HG03571 (cell line): ENCODE measurements around the gene ADCY7.

Experiments used
- ATAC-seq: cut with Tn5 transposase; IDR thresholded peaks from one replicate; pipeline ENCODE4 v1.9.1; 2021; ENCODE audit not compliant: unreplicated experiment

Gene ADCY7

DNA sequence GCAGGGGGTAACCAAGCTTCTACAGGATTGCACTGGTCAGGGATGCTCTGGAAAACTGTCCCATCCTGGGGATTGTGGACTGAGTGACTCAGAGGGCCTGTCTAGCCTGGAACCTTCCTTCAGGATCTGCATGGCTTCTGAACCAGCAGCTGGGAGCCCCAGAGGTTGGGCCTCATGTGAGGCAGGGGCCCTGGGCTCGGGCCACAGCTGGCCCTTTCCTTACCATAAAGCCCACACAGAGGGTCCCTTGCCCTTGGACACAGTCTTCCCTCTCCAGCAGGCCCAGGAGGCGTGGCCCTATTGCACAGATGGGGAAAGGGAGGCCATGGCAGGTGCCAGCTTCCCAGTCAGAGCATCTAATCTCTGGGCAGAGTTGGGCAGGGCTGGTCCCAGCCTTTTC, 30.5 kb downstream of the ADCY7 start:
- ATAC-seq = no peak

DNA sequence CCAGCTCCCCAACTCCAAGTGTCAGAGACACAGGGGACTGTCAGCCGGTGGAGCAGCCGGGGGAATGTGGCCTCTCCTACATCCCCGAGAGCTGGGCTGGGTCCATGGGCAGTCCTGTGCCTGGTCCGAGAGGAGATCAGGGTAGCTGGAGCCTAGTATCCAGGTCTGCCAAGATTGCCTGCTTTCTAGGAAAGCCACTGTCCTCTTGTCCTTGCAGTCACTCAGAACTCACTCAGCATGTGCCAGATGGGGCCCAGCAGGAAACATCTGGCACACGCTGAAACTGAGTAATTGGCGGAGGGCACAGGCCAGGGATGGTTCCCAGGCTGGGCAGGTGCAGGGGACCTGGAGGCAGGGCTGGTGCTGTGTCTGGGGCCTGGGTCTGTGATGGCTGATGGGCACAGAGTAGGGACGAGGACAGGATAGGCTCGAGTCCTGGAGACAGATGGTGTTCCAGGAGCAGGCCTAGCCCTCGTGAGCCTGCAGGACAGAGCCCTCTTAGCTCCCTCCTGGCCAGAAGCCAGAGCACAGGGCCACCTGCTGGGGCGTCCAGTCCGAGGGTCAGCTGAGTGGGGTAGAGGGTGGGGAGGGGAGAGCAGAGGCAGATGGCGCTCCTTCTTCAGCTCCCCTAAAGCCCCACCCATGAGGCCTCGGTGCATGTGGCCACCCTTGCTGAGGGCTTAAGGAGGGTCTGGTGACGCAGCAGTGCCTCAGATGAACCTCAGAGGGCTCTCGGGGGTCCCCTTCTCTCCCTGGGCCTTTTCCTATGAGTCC, 31.1 kb downstream of the ADCY7 start:
- no peak for ATAC-seq

DNA sequence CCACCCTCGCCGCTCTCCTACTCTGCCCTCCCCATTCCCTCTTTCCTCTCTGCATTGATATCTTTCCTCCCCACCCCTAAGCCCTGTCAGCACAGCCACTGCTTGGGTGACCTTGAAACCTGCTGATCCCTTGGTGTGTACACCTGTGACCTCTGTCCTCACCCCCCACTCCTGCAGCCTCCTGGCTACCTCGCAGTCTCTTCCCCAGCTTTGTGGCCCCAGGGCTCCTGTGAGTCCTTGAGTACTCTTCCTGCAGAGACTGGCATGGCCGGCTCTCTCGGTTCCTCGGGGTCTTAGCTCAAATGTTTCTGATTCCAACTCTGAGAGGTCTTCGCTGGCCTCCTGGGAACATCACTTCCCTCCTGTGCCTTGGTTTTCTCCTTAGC, 31.7 kb downstream of the ADCY7 start:
- ATAC-seq = no peak

DNA sequence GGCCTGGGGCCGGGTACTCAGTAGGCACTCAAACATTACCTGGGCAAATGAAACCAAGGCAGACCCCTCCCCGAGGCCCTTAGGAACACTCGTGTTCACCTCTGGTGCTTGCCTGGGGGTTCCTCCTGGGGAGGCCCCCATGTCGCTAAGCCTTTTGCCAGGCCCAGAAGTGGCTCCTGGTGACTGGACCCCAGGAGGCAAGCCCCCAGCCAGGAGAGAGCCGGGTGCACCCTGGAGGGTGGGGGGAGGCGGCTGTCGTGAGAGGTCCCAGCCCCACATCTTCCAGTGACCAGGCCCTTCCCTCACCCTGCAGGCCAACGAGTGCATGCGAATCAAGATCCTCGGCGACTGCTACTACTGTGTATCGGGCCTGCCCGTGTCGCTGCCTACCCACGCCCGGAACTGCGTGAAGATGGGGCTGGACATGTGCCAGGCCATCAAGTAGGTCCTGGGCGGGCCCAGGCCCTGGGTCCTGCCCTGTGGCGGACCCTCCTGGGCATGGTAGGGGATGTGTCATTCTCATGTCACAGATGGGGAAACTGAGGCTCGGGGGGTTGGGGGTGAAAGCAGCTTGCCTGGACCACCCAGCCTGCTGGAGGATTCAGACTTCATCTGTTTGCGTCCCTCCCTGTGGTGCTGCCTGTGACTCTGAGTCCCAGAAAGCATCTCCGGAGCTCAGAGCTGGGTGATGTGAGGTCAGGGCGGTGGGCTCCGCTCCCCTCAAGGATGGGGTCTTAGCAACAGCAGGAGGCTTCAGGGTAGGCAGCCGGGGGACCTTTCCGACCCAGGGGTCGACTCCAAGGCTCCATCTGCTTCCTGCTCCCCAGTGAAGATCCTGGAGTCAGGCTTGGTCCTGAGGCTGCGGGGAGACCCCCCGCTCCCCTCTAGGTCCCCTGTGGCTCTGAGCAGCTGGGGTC, 32.5 kb downstream of the ADCY7 start:
- no peak for ATAC-seq

DNA sequence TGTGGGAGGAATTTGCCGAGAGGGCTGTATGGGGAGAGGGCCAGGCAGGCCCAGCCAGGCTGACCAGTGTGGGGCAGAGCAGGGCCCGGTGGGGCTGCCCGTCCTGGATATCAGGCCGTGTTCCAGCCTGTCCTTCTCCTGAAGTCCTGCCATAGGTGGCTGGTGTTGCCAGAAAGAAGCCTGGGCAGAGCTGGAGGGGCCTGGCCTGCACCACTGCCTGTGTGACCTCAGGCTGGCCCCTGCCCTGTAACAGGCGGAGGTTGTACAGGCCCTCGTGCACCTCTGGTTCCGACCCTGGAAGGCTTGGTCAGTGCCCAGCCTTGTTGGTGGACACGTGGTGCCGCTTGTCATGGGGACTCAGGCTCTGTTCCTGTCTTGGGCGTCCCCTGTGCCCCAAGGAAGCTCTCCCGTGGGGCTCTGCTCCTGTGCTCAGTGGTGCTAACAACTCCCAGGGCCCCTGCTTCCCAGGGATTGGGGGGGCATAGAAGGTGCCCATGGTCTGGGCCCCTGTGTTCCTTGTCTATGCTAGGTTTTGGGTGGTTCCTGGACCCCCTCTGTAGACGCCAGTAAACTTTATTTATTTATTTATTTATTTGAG, 33.3 kb downstream of the ADCY7 start:
- ATAC-seq = no peak

DNA sequence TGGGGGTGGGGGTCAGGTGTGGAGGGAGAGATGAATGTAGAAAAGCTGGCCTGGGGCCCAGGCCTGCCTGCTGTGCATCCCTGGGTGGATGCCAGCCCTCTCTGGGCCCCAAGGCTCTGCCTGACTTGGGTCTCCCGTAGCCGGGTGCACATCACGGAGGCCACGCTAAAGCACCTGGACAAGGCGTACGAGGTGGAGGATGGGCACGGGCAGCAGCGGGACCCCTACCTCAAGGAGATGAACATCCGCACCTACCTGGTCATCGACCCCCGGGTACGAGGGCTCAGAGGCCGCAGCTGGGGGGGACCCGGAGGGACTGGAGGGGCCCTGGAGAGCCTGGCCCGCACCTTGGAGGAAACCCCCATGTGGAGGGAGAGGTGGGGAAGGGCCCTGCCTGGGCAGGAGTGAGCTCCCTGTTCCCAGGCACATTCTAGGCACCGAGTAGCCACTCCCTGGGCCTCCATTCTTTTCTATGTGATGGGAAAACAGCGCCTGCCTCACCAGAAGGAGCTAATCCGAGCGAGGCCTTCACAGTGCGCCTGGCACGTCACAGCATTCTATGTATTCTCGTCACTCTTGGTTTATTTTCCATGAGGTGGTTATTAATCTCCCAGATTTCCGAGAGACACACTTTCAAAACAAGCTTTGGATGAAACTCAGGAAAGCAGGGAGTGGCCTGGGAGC, 34.7 kb downstream of the ADCY7 start:
- no peak for ATAC-seq

DNA sequence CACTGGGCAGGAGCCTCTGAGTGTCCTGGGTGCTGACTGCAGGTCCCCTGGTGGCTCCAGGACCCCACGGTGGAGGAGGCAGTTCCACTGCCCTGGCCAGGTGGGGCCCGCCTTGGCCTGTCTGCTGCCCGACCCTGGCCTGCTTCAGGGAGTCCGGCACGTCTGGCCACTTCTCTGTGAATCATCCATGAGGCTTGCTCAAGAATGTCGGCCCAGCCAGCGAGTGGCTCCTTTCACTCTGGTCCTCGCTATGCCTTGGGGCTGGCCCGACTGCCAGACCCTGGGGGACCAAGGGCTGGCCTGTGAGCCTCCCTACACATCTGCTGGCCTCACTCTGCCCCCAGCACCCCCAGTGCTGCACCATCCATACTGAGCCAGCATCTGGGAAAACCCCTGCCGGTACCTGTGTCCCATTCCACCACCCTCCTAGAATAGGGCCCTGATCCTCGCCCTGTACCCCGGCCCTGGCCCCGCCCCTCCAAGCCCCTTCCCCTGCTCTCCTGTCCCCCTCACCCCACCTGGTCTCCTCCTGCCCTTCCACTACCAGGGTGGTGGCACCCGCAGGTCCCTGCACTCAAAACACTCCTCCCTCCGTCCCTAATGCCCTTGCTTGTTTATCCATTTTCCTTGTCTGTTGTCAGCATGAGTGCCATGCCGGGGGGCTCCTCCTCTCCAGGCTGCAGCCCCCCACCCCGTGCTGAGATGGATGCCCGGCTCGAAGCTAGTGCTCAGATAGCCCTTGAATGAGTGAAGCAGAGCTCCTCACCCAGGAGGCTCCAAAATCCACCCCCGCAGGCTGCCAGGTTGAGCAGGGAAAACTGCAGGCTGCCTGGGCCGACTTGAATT, 35.5 kb downstream of the ADCY7 start:
- no peak for ATAC-seq

DNA sequence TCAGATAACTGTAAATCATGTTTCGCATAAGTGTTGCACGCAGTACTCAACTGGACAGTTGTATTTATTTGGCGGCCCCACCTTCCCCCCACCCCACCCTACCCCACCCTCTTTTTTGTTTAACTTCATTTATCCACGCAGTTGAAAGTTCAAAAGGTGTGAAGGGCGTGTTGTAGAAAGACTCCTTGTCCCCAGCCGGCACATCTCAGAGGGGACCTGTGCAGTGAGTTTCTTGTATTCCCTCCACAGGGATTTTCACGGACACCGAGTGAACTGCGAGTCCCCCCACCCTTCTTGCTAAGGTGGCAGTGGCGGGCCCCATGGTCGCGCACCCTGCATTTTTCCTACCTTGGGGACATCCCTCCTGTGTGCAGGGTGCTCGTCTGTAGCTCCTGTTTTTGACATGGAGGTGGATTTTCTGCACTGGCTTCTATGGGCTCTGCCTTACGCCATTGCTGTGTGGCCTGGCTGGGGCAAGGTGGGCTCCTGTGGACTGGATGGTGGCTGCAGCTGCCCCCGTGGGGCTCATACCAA, 36.2 kb downstream of the ADCY7 start:
- ATAC-seq = no peak

DNA sequence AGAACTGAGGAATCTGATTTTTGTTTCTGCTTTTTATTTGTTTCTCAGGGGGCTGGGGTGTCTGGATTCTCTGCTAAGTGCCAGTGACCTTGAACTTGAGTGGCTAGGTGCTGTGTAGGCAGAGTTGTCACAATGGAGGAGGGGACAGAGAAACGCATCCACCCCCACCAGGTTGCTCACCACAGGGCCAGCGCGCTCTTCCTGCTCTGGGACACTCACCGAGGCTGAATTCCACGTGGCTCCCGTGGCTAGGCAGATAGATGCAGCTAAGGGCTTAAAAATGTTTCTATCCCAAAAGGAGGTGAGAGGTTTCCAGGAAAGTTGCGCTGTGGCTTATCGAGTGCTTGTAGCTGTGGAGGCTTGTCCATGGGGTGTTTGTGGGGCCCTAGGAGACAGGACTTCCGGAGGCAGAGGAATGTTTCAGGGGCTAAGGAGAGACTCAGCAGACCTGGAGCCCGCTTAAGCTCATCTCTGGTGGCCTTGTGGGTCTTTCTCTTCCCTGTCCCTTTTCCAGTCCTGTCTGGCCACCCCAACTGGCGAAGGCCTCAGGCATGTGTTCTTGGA, 36.8 kb downstream of the ADCY7 start:
- no peak for ATAC-seq

DNA sequence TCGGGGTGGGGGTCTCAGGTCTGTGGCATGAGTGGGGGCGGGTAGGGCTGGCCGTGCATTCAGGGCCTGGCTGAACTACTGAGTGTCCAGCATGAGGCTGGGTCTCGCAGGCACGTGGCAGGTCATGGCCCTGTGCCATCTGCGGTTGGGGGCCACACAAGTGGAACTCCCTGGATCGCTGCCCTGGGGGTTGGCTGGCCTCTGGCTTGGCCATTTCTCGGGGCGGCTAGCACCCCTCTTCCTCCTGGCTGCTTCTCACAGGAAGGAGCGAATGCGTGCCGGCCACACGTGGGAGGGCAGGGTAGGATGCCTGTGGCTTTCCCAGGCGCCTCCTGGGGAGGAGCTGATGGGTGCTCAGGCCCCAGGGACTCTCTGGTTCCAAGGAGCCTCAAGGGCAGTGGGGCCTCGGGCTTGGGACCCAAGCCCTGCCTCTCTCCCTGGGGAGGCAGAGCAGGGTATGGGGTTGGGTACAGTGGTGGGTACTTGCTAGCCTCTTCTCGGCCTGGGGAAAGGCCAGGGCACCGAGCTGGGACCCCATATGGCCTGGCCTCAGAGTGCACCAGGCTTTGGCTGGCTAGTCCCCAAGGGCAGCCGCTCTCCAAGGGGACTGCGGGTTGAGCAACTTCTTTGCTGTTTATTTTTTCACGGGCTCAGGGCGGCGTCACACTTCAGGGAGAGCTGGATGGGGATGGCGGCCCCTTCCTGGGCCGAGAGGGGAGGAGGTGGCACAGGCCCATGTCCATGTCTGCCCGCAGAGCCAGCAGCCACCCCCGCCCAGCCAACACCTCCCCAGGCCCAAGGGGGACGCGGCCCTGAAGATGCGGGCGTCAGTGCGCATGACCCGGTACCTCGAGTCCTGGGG, 37.5 kb downstream of the ADCY7 start:
- no peak for ATAC-seq

DNA sequence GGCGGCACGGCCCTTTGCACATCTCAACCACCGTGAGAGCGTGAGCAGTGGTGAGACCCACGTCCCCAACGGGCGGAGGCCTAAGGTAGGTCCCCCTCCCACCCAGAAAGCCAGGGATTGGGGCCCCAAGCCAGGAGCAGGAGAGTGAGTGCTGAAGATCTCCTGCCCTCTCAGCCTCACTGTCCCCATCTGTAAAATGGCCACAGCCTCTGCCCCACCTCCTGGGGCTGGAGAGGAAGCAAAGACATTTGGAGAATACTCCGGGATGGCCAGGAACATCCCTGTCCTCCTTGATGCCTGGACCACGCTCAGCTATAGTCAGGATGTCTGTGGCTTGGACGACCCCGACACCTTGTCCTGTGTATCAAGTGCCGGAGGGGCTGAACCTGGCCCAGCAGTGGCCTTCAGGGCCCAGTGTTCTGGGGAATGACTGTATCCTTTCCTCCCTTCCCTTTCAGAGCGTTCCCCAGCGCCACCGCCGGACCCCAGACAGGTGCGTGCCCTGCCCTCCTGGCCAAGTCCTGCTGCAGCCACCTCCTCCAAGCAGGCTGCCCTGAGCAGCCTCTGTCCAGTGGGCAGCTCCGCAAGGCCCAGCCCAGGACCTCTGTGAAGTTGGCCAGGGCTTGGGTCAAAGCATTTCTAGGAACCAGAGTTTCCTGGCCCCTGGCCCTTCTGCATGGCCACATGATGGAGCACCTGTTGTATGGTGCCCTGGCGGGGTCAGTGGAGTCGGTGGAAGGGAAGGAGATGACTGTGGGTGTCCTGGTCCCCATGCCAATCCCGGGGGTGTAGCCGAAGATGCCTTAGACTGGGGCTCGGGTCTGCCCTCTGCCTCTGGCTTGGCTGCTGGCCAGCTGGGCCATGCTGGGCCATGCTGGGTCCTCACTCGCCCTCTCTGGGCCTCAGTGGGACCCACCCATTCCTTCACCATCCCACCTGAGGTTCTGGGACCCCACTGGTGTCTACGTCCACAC, 38.4 kb downstream of the ADCY7 start:
- no peak for ATAC-seq

DNA sequence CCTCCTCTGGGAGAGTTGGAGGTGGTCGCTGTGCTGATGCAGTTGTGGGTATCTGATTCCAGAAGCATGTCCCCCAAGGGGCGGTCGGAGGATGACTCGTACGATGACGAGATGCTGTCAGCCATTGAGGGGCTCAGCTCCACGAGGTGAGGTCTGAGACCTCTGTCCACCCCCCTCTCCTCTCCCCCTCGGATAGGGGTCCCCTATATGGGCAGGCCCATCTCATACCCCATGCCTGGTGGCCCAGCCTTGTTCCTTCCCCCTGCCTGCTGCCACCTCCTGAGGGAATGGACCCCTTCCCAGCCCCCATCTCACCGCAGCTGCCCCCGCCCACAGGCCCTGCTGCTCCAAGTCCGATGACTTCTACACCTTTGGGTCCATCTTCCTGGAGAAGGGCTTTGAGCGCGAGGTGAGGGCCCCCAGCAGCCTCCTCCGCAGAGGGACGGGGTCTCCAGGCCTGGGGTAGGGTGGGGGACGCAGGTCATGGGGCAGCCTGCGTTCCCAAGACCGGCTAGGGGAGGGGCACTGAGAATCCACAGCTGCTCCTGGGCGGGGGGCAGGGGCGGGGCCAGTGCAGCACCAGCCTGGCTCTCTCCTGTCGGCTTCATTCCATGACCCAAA, 39.2 kb downstream of the ADCY7 start:
- ATAC-seq = no peak

DNA sequence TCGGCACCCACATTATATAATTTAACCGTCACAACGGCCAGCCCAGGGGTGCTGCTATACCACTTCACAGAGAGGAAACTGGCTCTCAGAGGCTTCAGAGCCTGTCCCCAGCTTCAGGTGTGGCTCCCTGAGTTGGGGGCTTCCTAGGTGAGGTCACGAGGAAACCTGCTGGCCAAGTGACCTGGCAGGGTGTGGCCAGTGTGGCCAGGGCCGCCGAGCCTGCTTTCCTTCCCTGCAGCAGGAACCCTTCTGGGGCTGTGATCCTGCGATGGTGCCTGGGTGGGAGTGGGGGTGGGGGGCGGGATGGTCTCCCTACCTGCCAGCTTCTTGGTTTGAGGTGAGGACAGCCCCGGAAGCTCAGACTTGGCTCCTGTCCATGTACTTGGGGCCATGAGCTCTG, 39.9 kb downstream of the ADCY7 start:
- no peak for ATAC-seq

DNA sequence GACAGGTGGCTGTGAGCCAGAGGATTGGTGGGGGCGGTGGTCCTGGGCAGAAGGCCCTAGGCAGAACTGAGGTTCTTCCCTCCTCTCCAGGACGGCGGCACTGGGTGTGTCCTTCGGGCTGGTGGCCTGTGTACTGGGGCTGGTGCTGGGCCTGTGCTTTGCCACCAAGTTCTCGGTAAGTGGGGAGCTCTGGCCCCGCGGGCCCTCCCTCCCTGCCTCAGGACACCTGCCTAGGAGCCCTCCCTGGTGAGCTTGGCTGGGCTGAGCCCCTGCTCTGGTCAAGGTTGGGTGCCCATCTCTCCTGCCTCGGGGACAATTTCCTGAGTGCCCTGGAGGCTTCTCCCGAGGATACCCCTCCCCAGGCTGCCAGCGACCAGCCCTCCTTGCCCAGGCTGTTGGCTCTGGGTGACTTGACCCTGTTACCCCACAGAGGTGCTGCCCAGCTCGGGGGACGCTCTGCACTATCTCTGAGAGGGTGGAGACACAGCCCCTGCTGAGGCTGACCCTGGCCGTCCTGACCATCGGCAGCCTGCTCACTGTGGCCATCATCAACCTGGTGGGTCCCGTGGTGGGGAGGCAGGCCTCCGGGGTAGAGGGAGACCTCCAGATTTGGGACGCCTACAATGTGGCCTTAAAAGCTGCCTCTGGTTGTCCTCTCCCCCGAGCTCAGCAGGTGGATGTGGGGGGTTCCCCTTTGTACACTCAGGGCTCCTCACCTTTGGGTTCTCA, 42.0 kb downstream of the ADCY7 start:
- no peak for ATAC-seq

DNA sequence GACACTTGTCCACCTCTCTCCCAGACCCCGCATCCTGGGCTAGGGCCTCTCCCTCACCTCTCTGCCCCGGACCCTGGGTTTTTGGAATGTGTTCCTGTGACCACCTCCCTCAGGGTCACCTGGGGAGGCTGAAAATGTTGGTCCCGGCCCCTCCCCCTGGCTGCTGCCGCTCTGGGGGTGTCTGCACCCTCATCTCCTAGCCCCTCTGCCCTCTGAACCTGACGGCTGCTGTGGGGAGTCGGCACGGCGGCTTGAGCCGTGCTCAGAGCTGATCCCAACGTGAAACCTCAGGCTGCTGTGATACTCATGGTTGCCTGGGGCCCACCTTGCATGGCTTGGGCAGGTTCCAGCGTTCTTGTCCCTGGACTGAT, 42.8 kb downstream of the ADCY7 start:
- no peak for ATAC-seq

DNA sequence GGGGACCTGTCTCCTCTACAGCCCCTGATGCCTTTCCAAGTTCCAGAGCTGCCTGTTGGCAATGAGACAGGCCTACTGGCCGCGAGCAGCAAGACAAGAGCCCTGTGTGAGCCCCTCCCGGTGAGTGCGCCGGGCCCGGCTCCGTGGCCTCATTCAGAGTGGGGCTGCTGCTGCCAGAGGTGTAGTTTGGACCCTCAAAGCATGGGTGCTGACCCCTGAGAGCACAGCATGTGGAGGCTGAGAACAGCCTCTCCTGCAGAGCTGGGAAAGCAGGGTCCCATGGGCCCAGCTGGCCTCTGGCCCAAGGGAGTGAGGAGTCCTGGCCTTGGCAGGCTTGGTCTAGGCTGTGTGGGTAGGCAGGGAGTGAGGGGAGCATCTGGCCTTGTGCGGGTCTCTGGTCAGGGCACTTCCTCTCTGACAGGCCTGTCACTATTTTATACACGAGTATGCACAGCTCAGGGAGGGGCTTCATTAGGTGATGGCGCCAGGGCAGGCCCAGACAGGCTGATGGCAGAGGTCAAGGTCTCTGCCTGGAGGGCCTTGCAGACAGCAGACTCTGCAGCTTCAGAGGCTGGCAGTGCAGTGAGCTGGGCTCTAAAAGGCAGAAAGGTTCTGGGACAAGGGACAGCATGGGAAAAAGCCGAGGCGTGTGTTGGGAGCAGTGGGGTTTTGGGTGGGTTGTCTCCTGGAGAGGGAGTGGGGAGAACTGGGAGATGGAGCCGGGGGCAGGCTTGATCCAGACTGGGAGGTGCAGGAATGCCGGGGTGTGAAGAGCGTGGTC, 43.4 kb downstream of the ADCY7 start:
- no peak for ATAC-seq
